DMS79 treated with DMSO at 0.1 percent for 48 hours (cell line): ENCODE data around the gene SPINT2.

ENCODE experiments used
- DNase-seq: peaks from one replicate; lab custom pipeline; 2025; lab: John Stamatoyannopoulos, UW

SPINT2 gene

DNA sequence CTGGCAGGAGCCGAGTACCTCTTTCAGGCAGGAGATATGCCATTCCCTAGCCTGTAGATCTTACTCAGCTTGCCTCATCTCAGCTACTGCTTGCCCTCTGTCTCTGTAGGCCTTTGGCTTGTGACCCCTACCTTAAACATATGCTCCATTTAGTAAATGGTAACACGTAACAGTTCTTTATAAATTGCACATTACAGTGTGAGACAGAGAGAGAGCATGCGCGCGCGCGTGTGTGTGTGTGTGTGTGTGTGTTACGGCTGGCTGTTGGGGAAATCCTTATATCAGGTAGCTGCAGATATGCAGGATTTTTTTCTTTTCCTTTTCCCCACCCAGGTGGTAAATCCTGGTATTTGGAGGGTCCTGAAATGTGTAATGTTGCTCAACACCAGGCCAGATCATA lies 4.2 kb downstream of the SPINT2 start:
- no peak for DNase-seq

DNA sequence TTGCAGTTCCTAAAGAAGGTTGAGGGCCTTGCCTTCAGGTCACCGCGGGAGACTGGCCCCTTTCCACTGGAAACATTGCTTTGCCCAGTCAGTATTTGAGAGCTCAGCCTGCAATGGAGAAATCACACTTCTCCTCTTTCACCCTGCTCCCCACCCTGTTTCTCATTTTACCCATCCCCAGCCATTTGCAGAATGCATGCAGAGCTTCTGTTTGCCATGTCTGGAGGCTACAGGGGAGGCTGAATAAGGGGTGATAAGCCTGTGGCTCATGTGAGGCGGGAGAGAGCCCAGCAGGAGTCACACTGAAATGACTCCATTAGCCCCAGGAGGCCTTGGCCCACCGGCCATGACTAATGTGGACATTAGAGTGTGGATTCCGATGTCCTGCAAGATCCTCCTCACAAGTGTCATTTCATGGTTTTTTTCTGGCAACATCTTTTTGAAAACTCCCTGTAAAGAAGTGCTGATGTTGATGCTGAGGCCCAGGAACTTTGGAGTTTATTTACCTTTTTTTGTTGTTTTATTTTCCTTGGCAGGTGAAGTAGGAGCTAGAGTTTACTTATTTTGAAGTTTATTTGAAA lies 6.3 kb downstream of the SPINT2 start:
- no peak for DNase-seq

DNA sequence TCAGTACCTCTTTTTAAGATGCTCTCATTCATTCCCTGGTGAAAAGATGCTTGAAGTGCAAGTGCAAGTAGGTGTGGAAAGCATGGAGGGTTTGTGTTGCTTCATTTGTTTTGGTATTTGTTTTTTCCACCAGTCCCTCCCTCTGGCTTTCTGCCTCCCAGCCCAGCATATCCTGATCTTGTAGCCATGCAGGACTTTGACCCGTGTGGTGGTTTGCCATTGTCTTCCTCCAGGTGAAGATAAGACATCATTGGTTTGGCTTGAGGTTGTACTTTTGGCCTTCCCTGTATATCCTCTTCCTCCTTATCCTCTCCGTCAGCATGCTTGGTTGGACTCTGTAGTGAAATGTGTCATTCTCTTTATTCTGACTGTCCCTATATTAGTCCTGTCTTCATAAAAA lies 9.1 kb downstream of the SPINT2 start:
- DNase-seq = no peak

- no peak for DNase-seq
Measured at GRCh38 chr19:38274739-38275138, 10.4 kb downstream of the SPINT2 start.

DNA sequence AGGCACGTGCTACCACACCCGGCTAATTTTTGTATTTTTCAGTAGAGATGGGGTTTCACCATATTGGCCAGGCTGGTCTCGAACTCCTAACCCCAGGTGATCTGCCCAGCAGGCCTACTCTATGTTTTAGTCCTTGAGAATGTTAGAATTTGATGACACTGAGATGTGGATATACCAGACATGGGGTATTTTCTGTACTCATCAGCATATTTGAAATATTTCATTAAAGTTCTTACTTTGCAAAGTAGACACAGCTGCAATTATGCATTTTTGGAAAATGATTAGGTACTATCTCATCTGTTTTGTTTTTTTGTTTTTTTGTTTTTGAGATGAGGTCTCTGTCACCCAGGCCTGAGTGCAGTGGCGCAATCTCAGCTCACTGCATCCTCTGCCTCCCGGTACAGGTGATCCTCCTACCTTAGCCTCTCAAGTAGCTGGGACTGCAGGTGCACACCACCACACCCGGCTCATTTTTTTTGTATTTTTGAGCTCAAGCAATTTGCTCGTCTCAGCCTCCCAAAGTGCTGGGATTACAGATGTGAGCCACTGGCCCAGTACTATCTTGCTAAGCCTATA lies 12.7 kb downstream of the SPINT2 start:
- DNase-seq = no peak

- no peak for DNase-seq
Measured at GRCh38 chr19:38277549-38277948, 13.2 kb downstream of the SPINT2 start.

GRCh38 chr19:38277969-38278680 lies 13.8 kb downstream of the SPINT2 start:
- DNase-seq = no peak

DNA sequence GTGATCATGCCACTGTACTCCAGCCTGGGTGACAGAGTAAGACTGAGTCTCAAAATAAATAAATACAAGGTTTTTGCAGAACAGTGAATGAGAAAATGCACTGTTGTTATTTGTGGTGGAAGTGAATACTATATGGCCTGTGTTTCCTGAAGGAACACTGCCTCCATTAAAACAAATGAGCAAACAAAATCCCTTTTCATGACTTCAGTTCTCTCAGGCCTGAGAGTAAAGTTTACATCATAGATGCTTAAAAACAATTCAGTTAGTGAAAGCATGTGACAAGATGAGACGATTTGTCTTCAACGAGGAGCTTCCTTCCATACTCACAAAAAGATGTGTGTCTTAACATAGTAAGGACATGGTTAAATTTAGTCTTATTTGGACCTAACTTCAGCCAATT lies 14.4 kb downstream of the SPINT2 start:
- DNase-seq = no peak

DNA sequence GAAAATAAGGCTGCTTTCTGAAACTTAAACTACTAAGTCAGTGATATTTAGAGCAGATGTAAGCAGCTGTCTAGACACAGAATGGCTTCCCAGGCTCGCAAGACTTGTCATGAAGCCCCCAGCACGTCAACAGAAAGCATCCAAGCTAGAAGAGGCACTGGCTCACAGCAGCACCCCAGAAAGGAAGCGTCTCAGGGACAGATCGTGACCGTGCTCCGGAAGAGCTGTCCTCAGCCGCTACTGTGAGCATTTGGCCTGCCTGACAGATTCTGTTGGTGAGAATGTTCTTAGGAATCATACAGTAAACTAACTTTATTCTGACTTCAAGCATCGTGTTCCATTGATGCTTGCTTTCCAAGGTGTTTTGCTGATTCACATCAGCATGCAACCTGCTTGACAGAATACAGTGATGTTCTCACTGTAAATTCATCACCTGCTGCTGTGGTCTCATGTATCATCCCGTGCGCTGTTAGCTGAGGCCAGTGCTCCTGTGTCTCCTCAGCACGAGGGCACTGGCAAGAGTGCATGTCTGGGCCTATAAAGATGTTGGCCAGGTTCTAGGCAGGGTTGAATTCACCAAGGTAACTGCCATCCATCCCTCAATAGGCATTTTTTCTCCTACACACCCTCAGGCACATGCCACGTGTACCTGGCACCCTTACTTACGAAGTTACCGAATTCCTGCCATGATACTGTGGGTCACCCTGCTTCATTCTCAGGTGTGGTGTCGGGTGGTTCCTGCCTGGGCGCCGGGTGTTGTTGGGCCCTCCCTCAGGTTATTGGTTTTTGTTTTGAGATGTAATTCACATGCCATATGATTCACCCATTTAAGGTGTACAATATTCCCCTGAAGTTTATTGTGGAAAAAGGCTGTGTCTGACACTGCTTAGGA lies 15.9 kb downstream of the SPINT2 start:
- DNase-seq = no peak

GRCh38 chr19:38281811-38282566 lies 17.6 kb downstream of the SPINT2 start:
- no peak for DNase-seq

GRCh38 chr19:38283271-38283670 lies 18.9 kb downstream of the SPINT2 start:
- no peak for DNase-seq

DNA sequence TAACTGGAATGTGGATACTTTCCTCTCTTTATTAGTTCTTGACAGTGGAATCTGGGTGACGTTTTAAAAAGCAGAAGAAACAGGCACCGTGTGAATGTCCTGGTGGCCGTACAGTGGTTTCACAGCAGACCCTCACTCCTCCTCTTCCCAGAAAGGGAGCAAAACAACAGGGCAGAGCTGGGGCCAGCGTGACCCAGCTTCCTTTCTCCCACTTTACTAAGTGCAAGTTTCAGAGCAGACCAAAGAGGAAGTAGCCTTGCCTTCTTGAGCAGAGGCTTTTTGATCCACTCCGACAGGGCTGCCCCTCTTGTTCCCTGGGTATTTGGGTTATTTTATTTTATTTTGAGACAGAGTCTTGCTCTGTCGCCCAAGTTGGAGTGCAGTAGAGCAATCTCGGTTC lies 20.0 kb downstream of the SPINT2 start:
- no peak for DNase-seq

GRCh38 chr19:38285567-38285966 lies 21.2 kb downstream of the SPINT2 start:
- no peak for DNase-seq

GRCh38 chr19:38287604-38288003 lies 23.2 kb downstream of the SPINT2 start:
- DNase-seq = no peak

DNA sequence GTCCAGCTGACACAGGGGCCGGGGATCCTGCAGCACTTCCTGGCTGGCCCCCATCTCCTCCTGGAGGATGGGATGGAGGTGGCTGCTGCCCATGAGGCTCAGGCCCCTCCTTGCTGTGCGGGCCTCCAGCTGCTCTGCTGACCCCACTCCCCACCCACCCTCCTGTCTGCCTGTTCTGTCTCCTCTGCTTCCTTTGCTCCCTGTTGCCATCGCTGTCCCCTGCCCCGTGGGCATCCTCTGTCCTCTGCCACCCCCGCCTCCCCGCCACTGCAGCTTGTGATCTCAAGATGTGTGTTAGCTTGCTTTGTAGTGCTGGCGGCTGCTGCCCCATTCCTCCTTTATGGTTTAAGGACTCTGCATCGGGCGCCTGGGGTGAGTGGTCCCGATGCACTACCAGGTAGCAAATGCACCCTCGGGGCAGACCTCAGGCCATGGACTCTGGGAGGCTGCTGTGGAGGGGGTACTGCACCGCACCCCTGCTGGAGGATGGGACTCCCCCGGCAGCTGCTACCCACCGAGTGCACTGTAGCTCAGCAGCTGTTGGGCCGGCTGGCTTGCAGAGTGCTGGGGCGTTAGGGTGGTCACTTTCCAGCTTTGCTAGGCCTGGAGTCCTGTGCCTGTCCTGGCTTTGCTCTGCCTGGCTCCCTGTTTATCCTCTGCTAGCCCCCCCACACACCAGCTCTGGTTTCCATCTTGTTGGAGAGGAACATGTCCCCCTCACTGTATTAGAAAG lies 23.9 kb downstream of the SPINT2 start:
- no peak for DNase-seq

DNA sequence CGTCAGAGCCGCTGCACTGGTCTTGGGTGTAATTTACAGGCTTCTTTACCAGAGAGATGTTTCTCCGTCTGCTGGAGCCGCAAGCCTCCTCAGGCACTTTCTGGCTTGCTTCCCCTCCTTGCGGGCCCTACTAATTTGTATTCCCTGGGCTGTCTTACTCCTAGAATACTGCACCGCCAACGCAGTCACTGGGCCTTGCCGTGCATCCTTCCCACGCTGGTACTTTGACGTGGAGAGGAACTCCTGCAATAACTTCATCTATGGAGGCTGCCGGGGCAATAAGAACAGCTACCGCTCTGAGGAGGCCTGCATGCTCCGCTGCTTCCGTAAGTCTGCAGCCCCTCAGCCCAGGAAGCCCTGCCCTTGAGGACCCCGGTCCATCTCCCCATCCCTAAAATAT lies 25.6 kb downstream of the SPINT2 start:
- DNase-seq = no peak

DNA sequence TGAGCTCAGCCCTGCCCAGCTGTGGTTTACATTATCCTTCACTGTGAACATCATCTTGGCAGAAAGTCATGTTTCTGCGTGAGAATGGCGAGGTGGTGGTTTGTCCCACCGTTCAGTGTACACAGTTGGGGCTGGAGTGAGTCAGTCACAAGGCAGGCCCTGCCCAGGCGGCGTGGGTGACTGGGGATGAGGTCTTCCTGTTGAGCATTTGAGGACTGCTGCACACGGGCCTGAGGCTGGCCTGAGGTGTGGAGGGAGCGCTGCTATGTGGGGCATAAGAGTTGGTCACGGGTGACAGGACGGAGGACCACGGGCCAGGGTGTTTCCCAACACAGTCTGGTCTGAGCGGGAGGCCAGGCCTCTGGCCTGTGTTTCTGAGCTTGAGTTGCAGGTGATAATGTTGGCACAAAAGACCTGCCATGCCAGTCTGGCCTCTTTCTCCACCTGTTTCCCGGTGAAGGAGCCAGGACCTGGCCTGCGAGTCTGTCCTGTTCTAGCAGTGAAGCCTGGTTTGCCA lies 26.3 kb downstream of the SPINT2 start:
- no peak for DNase-seq

DNA sequence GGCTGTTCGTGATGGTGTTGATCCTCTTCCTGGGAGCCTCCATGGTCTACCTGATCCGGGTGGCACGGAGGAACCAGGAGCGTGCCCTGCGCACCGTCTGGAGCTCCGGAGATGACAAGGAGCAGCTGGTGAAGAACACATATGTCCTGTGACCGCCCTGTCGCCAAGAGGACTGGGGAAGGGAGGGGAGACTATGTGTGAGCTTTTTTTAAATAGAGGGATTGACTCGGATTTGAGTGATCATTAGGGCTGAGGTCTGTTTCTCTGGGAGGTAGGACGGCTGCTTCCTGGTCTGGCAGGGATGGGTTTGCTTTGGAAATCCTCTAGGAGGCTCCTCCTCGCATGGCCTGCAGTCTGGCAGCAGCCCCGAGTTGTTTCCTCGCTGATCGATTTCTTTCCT lies 27.5 kb downstream of the SPINT2 start:
- no peak for DNase-seq

DNA sequence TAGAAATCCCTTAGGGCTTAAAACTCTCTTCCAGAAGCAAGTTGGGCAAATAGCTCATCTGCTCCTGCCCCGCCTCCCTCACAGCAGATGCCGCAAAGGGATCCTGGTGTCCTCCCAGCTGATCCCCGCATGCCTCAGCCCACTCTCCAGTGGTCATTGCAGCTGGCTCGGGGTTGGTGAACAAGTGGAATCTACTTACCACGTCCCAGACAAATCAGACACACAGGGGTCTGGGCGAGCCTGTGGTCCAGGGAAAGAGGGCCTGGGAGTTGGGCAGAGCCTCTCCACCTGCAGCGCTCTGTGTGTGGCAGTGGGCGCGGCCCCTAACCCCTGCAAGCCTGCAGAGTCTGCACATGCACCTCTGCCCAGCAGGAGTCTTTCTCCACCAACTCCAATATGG lies 28.9 kb downstream of the SPINT2 start:
- no peak for DNase-seq

GRCh38 chr19:38294090-38294489 lies 29.7 kb downstream of the SPINT2 start:
- DNase-seq = no peak
